ENCODE results near the gene PPP4R4.

Gene PPP4R4

GRCh38 chr14:94292526-94292871 is 118.4 kb downstream of the PPP4R4 start:
- no peaks in the 10 kb centered on the region for H3K27me3 ChIP-seq (ENCODE audit: insufficient read depth, low read length)
- no peak overlapping the region for H4K91ac ChIP-seq (ENCODE audit: low read depth, low read length)
- no peak overlapping the region for H3K18ac ChIP-seq (ENCODE audit: low read length)
- H3K4ac ChIP-seq (ENCODE audit: low read depth, low read length), result no peak overlapping the region
- no peaks in the 10 kb centered on the region for H3K79me2 ChIP-seq (ENCODE audit: control insufficient read depth, insufficient read depth, low read length, poor library complexity)
- no peak overlapping the region for H3K23ac ChIP-seq (ENCODE audit: low read length)
- H2BK12ac ChIP-seq (ENCODE audit: low read length), result no peak overlapping the region
- H4K8ac ChIP-seq (ENCODE audit: low read depth, low read length), result no peak overlapping the region
- H3K4me3 ChIP-seq (ENCODE audit: low read depth, low read length), result no peak overlapping the region
- no peak overlapping the region for H3K14ac ChIP-seq (ENCODE audit: low read length)
- no peak overlapping the region for H3K9ac ChIP-seq (ENCODE audit: low read length)
- no peak overlapping the region for H3K4me2 ChIP-seq (ENCODE audit: low read length)
- DNase-seq, result no peak
- WGBS (ENCODE audit: extremely low coverage, insufficient coverage, insufficient read length), result no CpG with 5 or more reads among the region's 3 CpGs
- no peak overlapping the region for H3K27ac ChIP-seq (ENCODE audit: low read depth, low read length)
- H2AK5ac ChIP-seq (ENCODE audit: low read length), result no peak overlapping the region
- H3K36me3 ChIP-seq (ENCODE audit: control insufficient read depth in 1 of 2, insufficient read depth in 2 of 2, low read length in 2 of 2), result no peaks in the 10 kb centered on the region
- no peak overlapping the region for H2BK120ac ChIP-seq (ENCODE audit: insufficient read depth, low read length, poor library complexity)
- H2BK5ac ChIP-seq (ENCODE audit: low read depth, low read length, poor library complexity), result no peak overlapping the region
- no peaks in the 10 kb centered on the region for H3K79me1 ChIP-seq (ENCODE audit: low read length)
- H4K12ac ChIP-seq (ENCODE audit: low read depth, low read length), result no peak overlapping the region
- no peaks in the 10 kb centered on the region for H3K4me1 ChIP-seq (ENCODE audit: control insufficient read depth in 1 of 2, insufficient read depth in 2 of 2, low read length in 2 of 2)
- no peak overlapping the region for H2AFZ ChIP-seq (ENCODE audit: insufficient read depth, low read length, poor library complexity)
- no peaks in the 10 kb centered on the region for H3K9me3 ChIP-seq (ENCODE audit: insufficient read depth, low read depth, low read length)

DNA sequence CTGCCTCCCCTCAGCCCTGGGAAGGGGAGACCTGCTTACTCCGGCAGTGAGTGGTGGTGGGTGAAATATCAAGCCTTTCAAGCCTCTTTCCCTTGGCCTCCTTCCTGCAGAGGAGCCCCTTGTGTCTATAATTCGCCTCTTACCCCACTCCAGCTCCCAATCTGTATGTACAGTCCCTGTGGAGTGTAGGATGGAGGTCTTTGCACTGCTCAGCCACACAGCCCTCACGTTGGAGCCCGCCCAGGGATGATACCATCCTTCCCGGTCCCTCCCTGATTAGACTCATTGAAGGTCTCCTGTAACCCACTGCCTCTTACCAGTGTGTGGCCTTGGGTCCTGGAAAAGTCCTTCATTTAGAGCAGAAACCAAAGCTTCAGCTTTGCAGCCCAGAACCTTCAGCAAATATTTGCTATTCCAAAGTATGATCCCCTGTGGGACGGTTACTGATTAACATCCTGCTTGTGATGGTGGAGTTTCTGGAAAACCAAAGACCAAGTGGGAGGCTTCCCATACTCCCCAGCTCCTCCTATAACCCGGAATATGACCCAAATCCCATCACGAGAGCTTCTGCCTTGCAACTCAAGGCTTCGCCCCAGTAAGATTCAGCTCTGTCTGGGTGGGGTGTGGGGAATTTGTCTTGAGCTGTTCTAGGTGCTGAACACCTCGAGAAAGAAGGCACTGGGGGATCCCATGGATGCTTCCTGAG is 118.9 kb downstream of the PPP4R4 start, which contains the start of gene SERPINA10:
Gene SERPINA10, minus strand, starts transcription at position 397 of the 706 bp plus-strand sequence. CDS start 2,675 bp downstream, outside the sequence.
- no peak for DNase-seq
- H2BK120ac ChIP-seq (ENCODE audit: insufficient read depth, low read length, poor library complexity), result no peak within 1 kb of the TSS
- peak within 1 kb of the TSS; percentile 54 for H3K4me3 ChIP-seq (ENCODE audit: low read depth, low read length)
- H3K79me1 ChIP-seq (ENCODE audit: low read length), result no peaks in the 10 kb centered on the region
- no peak within 1 kb of the TSS for H3K4me2 ChIP-seq (ENCODE audit: low read length)
- H3K9me3 ChIP-seq (ENCODE audit: insufficient read depth, low read depth, low read length), result no peaks in the 10 kb centered on the region
- no peak within 1 kb of the TSS for H2AFZ ChIP-seq (ENCODE audit: insufficient read depth, low read length, poor library complexity)
- H3K79me2 ChIP-seq (ENCODE audit: control insufficient read depth, insufficient read depth, low read length, poor library complexity), result no peaks in the 10 kb centered on the region
- no peak within 1 kb of the TSS for H4K12ac ChIP-seq (ENCODE audit: low read depth, low read length)
- H2AK5ac ChIP-seq (ENCODE audit: low read length), result no peak within 1 kb of the TSS
- H3K23ac ChIP-seq (ENCODE audit: low read length), result no peak within 1 kb of the TSS
- H3K18ac ChIP-seq (ENCODE audit: low read length), result no peak within 1 kb of the TSS
- H2BK5ac ChIP-seq (ENCODE audit: low read depth, low read length, poor library complexity), result no peak within 1 kb of the TSS
- no peak within 1 kb of the TSS for H4K8ac ChIP-seq (ENCODE audit: low read depth, low read length)
- no CpG with 5 or more reads among the region's 10 CpGs for WGBS (ENCODE audit: extremely low coverage, insufficient coverage, insufficient read length)
- H3K14ac ChIP-seq (ENCODE audit: low read length), result no peak within 1 kb of the TSS
- H3K4me1 ChIP-seq (ENCODE audit: control insufficient read depth in 1 of 2, insufficient read depth in 2 of 2, low read length in 2 of 2), result no peaks in the 10 kb centered on the region
- H2BK12ac ChIP-seq (ENCODE audit: low read length), result no peak within 1 kb of the TSS
- no peak within 1 kb of the TSS for H3K27ac ChIP-seq (ENCODE audit: low read depth, low read length)
- H3K27me3 ChIP-seq (ENCODE audit: insufficient read depth, low read length), result no peaks in the 10 kb centered on the region
- no peaks in the 10 kb centered on the region for H3K36me3 ChIP-seq (ENCODE audit: control insufficient read depth in 1 of 2, insufficient read depth in 2 of 2, low read length in 2 of 2)
- H3K9ac ChIP-seq (ENCODE audit: low read length), result no peak within 1 kb of the TSS
- H3K4ac ChIP-seq (ENCODE audit: low read depth, low read length), result no peak within 1 kb of the TSS
- no peak within 1 kb of the TSS for H4K91ac ChIP-seq (ENCODE audit: low read depth, low read length)

DNA sequence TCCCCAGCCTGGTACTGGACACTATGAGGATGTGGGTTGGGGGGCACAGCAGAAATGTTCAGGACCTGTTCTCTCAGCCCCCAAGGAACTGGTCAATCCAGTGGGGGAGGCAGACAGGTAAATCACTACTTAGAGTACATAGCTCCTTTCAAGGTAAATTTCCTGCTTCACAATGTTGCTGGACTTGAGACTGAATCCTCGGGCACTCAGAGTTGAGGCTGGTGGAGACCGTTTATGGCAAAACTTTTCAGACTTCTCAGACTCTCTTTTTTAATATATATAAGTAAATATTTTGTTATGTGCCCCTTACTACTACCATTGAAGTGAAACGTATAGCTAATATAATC is 119.4 kb downstream of the PPP4R4 start:
- no peak for DNase-seq
- Histone ChIP-seq H3K14ac (ENCODE audit: low read length) (no peak overlapping the region), H4K12ac (ENCODE audit: low read depth, low read length) (no peak overlapping the region), H3K4ac (ENCODE audit: low read depth, low read length) (no peak overlapping the region), H3K9ac (ENCODE audit: low read length) (no peak overlapping the region), H3K23ac (ENCODE audit: low read length) (no peak overlapping the region), H3K18ac (ENCODE audit: low read length) (no peak overlapping the region), H4K91ac (ENCODE audit: low read depth, low read length) (no peak overlapping the region), H3K4me1 (ENCODE audit: control insufficient read depth in 1 of 2, insufficient read depth in 2 of 2, low read length in 2 of 2) (no peaks in the 10 kb centered on the region), H2AK5ac (ENCODE audit: low read length) (no peak overlapping the region), H3K79me2 (ENCODE audit: control insufficient read depth, insufficient read depth, low read length, poor library complexity) (no peaks in the 10 kb centered on the region), H3K4me2 (ENCODE audit: low read length) (no peak overlapping the region), H3K27me3 (ENCODE audit: insufficient read depth, low read length) (no peaks in the 10 kb centered on the region), H2BK5ac (ENCODE audit: low read depth, low read length, poor library complexity) (no peak overlapping the region), H4K8ac (ENCODE audit: low read depth, low read length) (no peak overlapping the region), H2BK12ac (ENCODE audit: low read length) (no peak overlapping the region), H2AFZ (ENCODE audit: insufficient read depth, low read length, poor library complexity) (no peak overlapping the region), H2BK120ac (ENCODE audit: insufficient read depth, low read length, poor library complexity) (no peak overlapping the region), H3K4me3 (ENCODE audit: low read depth, low read length) (no peak overlapping the region), H3K36me3 (ENCODE audit: control insufficient read depth in 1 of 2, insufficient read depth in 2 of 2, low read length in 2 of 2) (no peaks in the 10 kb centered on the region), H3K79me1 (ENCODE audit: low read length) (no peaks in the 10 kb centered on the region), H3K27ac (ENCODE audit: low read depth, low read length) (no peak overlapping the region), H3K9me3 (ENCODE audit: insufficient read depth, low read depth, low read length) (no peaks in the 10 kb centered on the region)
- WGBS (ENCODE audit: extremely low coverage, insufficient coverage, insufficient read length), result no CpG with 5 or more reads among the region's 3 CpGs

DNA sequence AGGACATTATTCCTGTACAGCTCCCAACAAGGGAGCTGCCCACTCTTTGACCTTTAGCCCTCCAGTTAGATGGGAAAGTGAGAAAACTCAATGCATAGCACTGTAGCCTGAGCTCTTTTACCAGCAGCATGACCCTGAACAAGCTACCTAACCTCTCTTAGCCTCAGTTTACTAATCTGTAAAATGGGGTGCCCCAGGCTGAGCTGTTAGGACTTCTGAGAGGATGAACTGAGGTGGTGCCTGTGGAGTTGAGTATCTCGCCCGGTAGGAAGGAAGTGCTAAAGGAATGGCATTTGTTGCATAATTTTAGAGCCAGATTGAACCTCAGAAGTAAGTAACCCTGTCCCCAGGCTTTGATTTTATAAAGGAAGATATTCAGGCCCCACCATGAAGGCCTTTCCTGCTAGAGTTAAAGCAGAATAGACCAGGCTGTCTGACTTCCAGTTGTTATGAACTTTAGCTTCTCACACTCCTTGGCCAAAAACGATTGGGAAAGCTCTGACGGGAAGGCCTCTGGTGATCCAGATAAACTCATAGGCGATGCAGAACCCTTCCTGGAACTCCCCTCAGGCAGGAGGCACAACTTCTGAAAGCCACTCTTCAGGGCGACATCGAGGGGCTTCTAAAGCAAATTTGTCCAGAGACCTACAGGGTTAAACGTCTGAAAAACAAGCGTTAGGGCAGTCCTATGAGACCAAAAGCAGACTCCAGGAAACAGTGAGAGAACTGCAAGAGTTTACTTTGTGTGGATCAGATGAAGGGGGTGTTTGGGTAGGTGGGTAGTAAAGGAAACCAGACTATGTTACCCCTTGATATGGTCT is 121.4 kb downstream of the PPP4R4 start:
- Histone ChIP-seq H4K91ac (ENCODE audit: low read depth, low read length) (no peak overlapping the region), H2BK120ac (ENCODE audit: insufficient read depth, low read length, poor library complexity) (no peak overlapping the region), H2BK5ac (ENCODE audit: low read depth, low read length, poor library complexity) (no peak overlapping the region), H4K12ac (ENCODE audit: low read depth, low read length) (no peak overlapping the region), H2AK5ac (ENCODE audit: low read length) (no peak overlapping the region), H3K4me3 (ENCODE audit: low read depth, low read length) (no peak overlapping the region), H3K23ac (ENCODE audit: low read length) (no peak overlapping the region), H4K8ac (ENCODE audit: low read depth, low read length) (no peak overlapping the region), H3K79me2 (ENCODE audit: control insufficient read depth, insufficient read depth, low read length, poor library complexity) (no peaks in the 10 kb centered on the region), H3K36me3 (ENCODE audit: control insufficient read depth in 1 of 2, insufficient read depth in 2 of 2, low read length in 2 of 2) (no peaks in the 10 kb centered on the region), H3K4me2 (ENCODE audit: low read length) (no peak overlapping the region), H3K9me3 (ENCODE audit: insufficient read depth, low read depth, low read length) (no peaks in the 10 kb centered on the region), H2BK12ac (ENCODE audit: low read length) (no peak overlapping the region), H3K4me1 (ENCODE audit: control insufficient read depth in 1 of 2, insufficient read depth in 2 of 2, low read length in 2 of 2) (no peaks in the 10 kb centered on the region), H3K4ac (ENCODE audit: low read depth, low read length) (no peak overlapping the region), H3K27me3 (ENCODE audit: insufficient read depth, low read length) (no peaks in the 10 kb centered on the region), H3K27ac (ENCODE audit: low read depth, low read length) (no peak overlapping the region), H3K9ac (ENCODE audit: low read length) (no peak overlapping the region), H2AFZ (ENCODE audit: insufficient read depth, low read length, poor library complexity) (no peak overlapping the region), H3K79me1 (ENCODE audit: low read length) (no peaks in the 10 kb centered on the region), H3K14ac (ENCODE audit: low read length) (no peak overlapping the region), H3K18ac (ENCODE audit: low read length) (no peak overlapping the region)
- no CpG with 5 or more reads among the region's 9 CpGs for WGBS (ENCODE audit: extremely low coverage, insufficient coverage, insufficient read length)
- DNase-seq, result no peak
